GM12892 (cell line): ENCODE measurements around the gene SWT1.

Source experiments
- DNase-seq: peaks from one replicate; pipeline ENCODE4 v3.0.0; 2011; ENCODE audit not compliant: insufficient read length
- FAIRE-seq: peaks from 2 replicates; lab custom pipeline; 2011; peaks lifted over from hg19 to GRCh38; lab: Jason Lieb, UNC
- POLR2A ChIP-seq: IDR thresholded peaks from 2 replicates; pipeline ENCODE4 v1.6.1; 2011; ENCODE audit warnings: low read depth, low read length, control low read depth
- POLR2AphosphoS5 ChIP-seq: IDR thresholded peaks from 2 replicates; pipeline ENCODE4 v1.6.1; 2011; ENCODE audit warnings: low read depth, low read length, control low read depth
- TAF1 ChIP-seq: IDR thresholded peaks from 2 replicates; pipeline ENCODE4 v1.6.1; 2011; ENCODE audit warnings: low read depth, mild to moderate bottlenecking, control low read depth, low read length, borderline replicate concordance

Gene SWT1

GRCh38 chr1:185305419-185305818 is 148.5 kb downstream of the SWT1 start:
- no peak for DNase-seq

GRCh38 chr1:185308126-185308525 is 151.2 kb downstream of the SWT1 start:
- TF ChIP-seq TAF1 (no peak), POLR2A (no peak), POLR2AphosphoS5 (no peak)
- no peak for FAIRE-seq
- no peak for DNase-seq

More at GRCh38 chr1:185305419-185305818, 148.5 kb downstream of the SWT1 start:
- FAIRE-seq = no peak
- TF ChIP-seq TAF1 (no peak), POLR2AphosphoS5 (no peak; the same call in 1 of the 2 replicates), POLR2A (no peak)

DNA sequence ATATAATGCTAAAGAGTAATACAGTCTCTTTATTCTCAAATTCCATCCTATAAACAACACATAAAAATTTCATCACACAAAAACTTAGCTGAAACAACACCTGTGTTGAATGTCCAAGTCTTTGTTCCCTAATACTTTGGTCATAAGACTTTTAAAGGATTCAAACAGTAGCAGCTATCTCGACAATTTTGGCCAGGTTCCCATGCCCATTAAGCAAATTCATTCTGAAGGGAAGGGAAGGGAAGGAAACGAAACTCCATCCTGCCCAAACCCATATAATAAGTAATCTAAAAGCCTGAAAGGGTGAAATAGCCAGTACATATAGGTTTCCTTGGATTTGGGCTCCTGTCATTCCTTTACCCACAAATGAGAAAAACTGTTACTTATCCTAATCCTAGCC is 152.6 kb downstream of the SWT1 start:
- no peak for TF ChIP-seq POLR2AphosphoS5
- no peak for TF ChIP-seq TAF1
- no peak for FAIRE-seq
- no peak for DNase-seq

DNA sequence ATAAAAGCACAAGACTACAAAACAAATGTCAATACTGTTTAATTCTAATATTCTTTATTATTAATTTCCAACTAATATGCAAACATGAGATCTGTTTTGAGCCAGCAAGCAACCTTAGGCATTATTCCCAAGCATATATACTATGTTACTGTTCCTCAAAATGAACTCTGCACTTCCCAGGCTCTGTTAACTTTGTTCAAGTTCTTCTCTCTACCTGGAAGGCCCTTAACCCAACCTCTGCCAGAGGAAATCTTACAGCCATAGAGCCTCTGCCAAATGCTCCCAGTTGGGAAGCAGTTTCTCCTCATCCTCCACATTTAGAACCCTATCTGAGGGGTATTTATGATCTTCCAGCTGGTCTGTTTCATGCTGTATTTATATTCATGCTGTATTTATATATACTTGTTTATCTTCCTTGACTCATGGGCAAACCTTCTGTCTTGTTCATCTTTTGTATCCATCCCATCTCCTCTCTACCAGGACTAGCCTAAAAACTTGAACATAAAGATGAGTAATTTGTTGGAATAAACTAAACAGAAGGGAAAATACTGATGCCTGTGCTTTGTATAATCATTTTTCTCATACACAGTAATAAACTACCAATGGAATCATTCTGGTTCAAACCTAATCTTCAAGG is 154.7 kb downstream of the SWT1 start:
- FAIRE-seq (no peak), DNase-seq (no peak)
- TF ChIP-seq POLR2AphosphoS5 (no peak), POLR2A (no peak), TAF1 (no peak)

DNA sequence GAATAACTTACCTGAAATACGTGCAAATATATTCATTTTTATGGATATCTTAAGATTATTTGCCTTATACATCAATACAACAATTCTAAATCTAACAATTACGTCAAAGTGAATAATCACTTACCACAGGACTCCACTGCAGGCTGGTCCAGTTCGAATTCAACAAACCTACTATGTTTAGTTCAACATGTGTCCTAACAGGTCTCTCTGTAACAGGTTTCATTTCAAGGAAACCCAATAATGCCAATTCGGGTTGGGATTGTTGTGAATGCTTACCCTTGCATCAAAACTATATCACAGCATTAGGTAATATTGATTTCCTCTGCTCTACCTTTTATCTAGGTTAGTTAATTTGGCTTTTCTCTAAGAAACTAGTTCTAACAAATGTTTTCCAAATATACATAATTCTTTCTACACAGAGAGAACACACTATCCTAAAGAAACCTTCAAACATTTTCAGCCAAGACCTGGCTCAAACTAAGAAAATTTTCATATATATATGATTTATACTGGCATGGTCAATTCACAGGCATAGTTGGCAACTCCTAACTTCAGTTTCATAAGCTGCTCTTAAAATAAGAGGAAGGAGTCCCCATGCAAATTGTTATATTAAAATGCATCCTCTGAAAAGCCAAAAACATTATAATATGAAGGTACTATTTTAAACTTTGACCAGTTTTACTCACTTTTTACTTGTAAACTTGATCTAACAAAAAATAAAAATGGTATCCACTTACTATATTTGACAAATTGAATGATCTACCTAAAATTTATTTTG is 155.6 kb downstream of the SWT1 start:
- no peak for FAIRE-seq
- no peak for TF ChIP-seq TAF1
- no peak for TF ChIP-seq POLR2A
- TF ChIP-seq POLR2AphosphoS5 = no peak
- DNase-seq = no peak

- TF ChIP-seq TAF1 (no peak), POLR2A (no peak), POLR2AphosphoS5 (no peak)
- FAIRE-seq (no peak), DNase-seq (no peak)
These were observed 157.4 kb downstream of the SWT1 start for GRCh38 chr1:185314411-185314810.

- DNase-seq (no peak), FAIRE-seq (peak; percentile 58)
- no peak for TF ChIP-seq TAF1
- TF ChIP-seq POLR2A = no peak
- TF ChIP-seq POLR2AphosphoS5 = no peak; the same call in 1 of the 2 replicates
These were observed 158.6 kb downstream of the SWT1 start for GRCh38 chr1:185315445-185316071.

- DNase-seq (peak; percentile 56), FAIRE-seq (peak; percentile 85)
- TF ChIP-seq POLR2AphosphoS5 (peak; percentile 44; the same call in 1 of the 2 replicates), POLR2A (peak; percentile 48; the same call in 1 of the 2 replicates), TAF1 (no peak)
These were observed 159.4 kb downstream of the SWT1 start for GRCh38 chr1:185316163-185317033.

- TF ChIP-seq POLR2A (peak; percentile 98), TAF1 (peak; percentile 96), POLR2AphosphoS5 (peak; percentile 99)
- FAIRE-seq (peak; percentile 97), DNase-seq (peak; percentile 73)
These were observed 160.3 kb downstream of the SWT1 start, which contains the start of gene IVNS1ABP for GRCh38 chr1:185317034-185317885. Gene IVNS1ABP, minus strand, starts transcription at chr1:185317243. Its CDS starts 7,750 bp downstream, at chr1:185309493.

DNA sequence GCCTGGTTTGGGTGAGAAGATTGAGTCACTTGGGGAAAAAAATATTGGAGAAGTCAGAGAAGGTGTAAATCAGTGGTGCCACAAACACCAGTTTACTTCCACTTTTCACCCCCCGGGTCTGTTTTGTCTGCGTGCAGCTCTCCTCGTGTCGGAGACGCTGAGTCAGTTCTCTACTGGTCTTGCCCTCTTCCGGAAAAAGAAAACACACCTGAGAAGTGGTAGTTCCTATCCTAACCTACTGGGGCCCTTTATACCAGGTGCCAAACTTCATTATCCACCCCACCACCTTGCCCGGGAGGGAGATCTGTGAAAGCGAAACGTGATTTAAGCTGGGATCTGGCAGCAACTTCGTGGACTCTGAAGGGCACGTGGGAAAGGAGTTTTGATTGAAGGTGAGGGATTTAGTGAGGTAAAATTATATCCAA is 160.9 kb downstream of the SWT1 start:
- no peak for TF ChIP-seq TAF1
- TF ChIP-seq POLR2AphosphoS5 = peak; percentile 7; the same call in 1 of the 2 replicates
- no peak for TF ChIP-seq POLR2A
- FAIRE-seq = peak; percentile 44
- peak; percentile 41 for DNase-seq
